HL-60 (cell line): ENCODE measurements around the gene TTYH3.
A peak's percentile ranks its signal among the peaks of the same experiment; 100 is the strongest.

Source experiments
- CTCF ChIP-seq: IDR thresholded peaks from one replicate; pipeline ENCODE4 v1.5.1; 2011; ENCODE audit warnings: low read length, control low read depth, inconsistent platforms; ENCODE audit not compliant: insufficient read depth
- POLR2AphosphoS5 ChIP-seq: IDR thresholded peaks from 2 replicates; pipeline ENCODE4 v1.6.1; 2012; ENCODE audit warnings: low read depth
- SPI1 ChIP-seq: IDR thresholded peaks from 2 replicates; pipeline ENCODE4 v1.6.1; 2012; ENCODE audit warnings: low read depth, mild to moderate bottlenecking, borderline replicate concordance

- TF ChIP-seq CTCF, result peak; percentile 15
- TF ChIP-seq POLR2AphosphoS5, result no peak
- TF ChIP-seq SPI1, result peak; percentile 29; the same call in 1 of the 2 replicates
These were observed 22.8 kb upstream of the TTYH3 start for GRCh38 chr7:2608921-2609411.
